ENCODE results near the gene BRCA1.
"Not testable (repeated sequence)": the region's sequence is repeated elsewhere in the genome, so short reads cannot be mapped to it uniquely, and the experiment has no call there.

Gene BRCA1

GRCh38 chr17:43133439-43133838, 8.3 kb upstream of the BRCA1 start:
- not testable (repeated sequence) for DNase-seq

GRCh38 chr17:43132117-43132516, 7.0 kb upstream of the BRCA1 start:
- no peak for DNase-seq

GRCh38 chr17:43129671-43130010, 4.5 kb upstream of the BRCA1 start:
- DNase-seq = no peak

- DNase-seq = not testable (repeated sequence)
These were observed 2.2 kb upstream of the BRCA1 start for GRCh38 chr17:43127333-43127876.

- no peak for DNase-seq
These were observed 1.7 kb upstream of the BRCA1 start for GRCh38 chr17:43126911-43127290.

GRCh38 chr17:43125967-43126910, 1.1 kb upstream of the BRCA1 start:
- no peak for DNase-seq

- DNase-seq = no peak
These were observed 6.2 kb downstream of the BRCA1 start for GRCh38 chr17:43118679-43119615.

GRCh38 chr17:43114151-43114552, 11.0 kb downstream of the BRCA1 start:
- no peak for DNase-seq

GRCh38 chr17:43106552-43106951, 18.6 kb downstream of the BRCA1 start:
- DNase-seq = no peak

GRCh38 chr17:43105146-43105545, 20.0 kb downstream of the BRCA1 start:
- DNase-seq = no peak

- DNase-seq = no peak
These were observed 20.5 kb downstream of the BRCA1 start for GRCh38 chr17:43104665-43105064.

- DNase-seq = not testable (repeated sequence)
These were observed 29.8 kb downstream of the BRCA1 start for GRCh38 chr17:43095364-43095763.

GRCh38 chr17:43094129-43094835, 30.9 kb downstream of the BRCA1 start:
- DNase-seq = no peak

GRCh38 chr17:43092901-43093300, 32.3 kb downstream of the BRCA1 start:
- DNase-seq = no peak

- no peak for DNase-seq
These were observed 35.1 kb downstream of the BRCA1 start for GRCh38 chr17:43090022-43090421.

GRCh38 chr17:43085474-43085873, 39.7 kb downstream of the BRCA1 start:
- DNase-seq = no peak

GRCh38 chr17:43079641-43080302, 45.4 kb downstream of the BRCA1 start:
- DNase-seq = no peak

GRCh38 chr17:43074869-43075268, 50.3 kb downstream of the BRCA1 start:
- no peak for DNase-seq

GRCh38 chr17:43070872-43071271, 54.3 kb downstream of the BRCA1 start:
- DNase-seq = no peak

GRCh38 chr17:43070257-43070656, 54.9 kb downstream of the BRCA1 start:
- DNase-seq = no peak

GRCh38 chr17:43069368-43069898, 55.7 kb downstream of the BRCA1 start:
- DNase-seq = no peak

Measured in NCI-H1105 treated with DMSO at 0.1 percent for 48 hours (cell line).